HL-60 (cell line): ENCODE results near the gene HLA-DQA2.

Experiments used
- DNase-seq, 2 experiments: peaks; one replicate each; pipeline ENCODE4 v3.0.0-alpha.2; 2010 to 2020; ENCODE audit warnings: low read depth in 1 of 2, low spot score in 1 of 2
- H3K27ac ChIP-seq: fragments of 250-450 bp; sonication (Bioruptor Pico); replicated peaks from 2 replicates; pipeline ENCODE4 v1.5.1; 2020; ENCODE audit warnings: mild to moderate bottlenecking, moderate library complexity
- H3K27me3 ChIP-seq: fragments of 250-450 bp; sonication (Bioruptor Pico); 2 replicates; pipeline ENCODE4 v1.5.1; 2021; ENCODE audit warnings: mild to moderate bottlenecking, moderate library complexity; ENCODE audit not compliant: insufficient read depth, poor library complexity, severe bottlenecking
- H3K4me3 ChIP-seq: replicated peaks from 2 replicates; pipeline ENCODE4 v1.5.1; 2011; ENCODE audit warnings: mild to moderate bottlenecking, control low read depth, low read length; ENCODE audit not compliant: insufficient read depth
- GABPA ChIP-seq: IDR thresholded peaks from 2 replicates; pipeline ENCODE4 v1.6.1; 2012; ENCODE audit warnings: low read depth
- POLR2AphosphoS5 ChIP-seq: IDR thresholded peaks from 2 replicates; pipeline ENCODE4 v1.6.1; 2012; ENCODE audit warnings: low read depth
- SPI1 ChIP-seq: IDR thresholded peaks from 2 replicates; pipeline ENCODE4 v1.6.1; 2012; ENCODE audit warnings: low read depth, mild to moderate bottlenecking, borderline replicate concordance
- TF ChIP-seq, protein P1 (sequence below): IDR thresholded peaks from one replicate; pipeline ENCODE4 v1.5.1; 2011; ENCODE audit warnings: low read length, control low read depth, inconsistent platforms; ENCODE audit not compliant: insufficient read depth
- TF ChIP-seq, protein P2 (sequence below): IDR thresholded peaks from 2 replicates; pipeline ENCODE4 v1.6.1; 2012; ENCODE audit warnings: low read depth; ENCODE audit not compliant: insufficient replicate concordance

Gene HLA-DQA2

DNA sequence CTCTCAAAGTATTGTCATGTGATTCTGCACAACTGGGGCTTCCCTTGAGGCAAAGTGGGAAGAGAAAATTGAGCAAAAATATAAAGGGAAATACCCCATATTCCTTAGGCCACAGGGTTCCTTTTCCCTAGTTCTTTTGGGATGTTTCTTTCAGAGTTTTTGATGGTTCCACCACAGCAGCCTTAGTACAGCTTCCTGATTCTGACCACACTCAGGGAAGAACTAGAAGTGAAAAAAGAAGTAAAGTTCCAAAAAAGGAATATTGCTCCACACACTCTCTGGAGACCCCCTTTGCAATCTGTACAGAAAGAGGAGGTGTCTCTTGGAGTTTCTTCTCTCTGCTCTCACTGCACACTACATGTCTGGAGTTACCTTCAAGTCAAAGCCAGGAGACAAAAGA lies 27.9 kb upstream of the HLA-DQA2 start:
- no peak for DNase-seq
- Histone ChIP-seq H3K27ac (no peak overlapping the region), H3K27me3 (no peaks in the 10 kb centered on the region), H3K4me3 (no peak overlapping the region)
- TF ChIP-seq SPI1, result no peak

DNA sequence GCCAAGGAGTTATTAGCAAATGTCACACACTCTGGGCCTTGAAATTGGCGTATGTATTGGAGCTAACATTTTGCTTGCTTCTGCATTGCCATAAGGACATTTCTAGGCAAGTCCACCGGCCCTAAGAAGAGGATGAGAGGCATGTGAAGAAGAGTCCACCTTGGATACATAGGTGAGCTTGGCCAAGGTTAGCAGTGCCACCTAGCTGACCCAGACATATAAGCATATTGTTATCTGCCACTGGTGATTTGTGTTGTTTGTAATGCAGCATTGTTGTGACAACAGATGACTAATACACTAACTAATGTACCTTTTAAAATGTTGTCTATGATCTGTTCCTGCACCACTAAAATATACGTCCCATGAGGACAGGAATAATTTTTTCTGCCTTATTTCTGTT lies 24.8 kb upstream of the HLA-DQA2 start:
- Histone ChIP-seq H3K4me3 (no peak overlapping the region), H3K27me3 (no peaks in the 10 kb centered on the region), H3K27ac (no peak overlapping the region)
- no peak for DNase-seq
- no peak for TF ChIP-seq GABPA
- TF ChIP-seq SPI1, result no peak
- TF ChIP-seq, protein P1, sequence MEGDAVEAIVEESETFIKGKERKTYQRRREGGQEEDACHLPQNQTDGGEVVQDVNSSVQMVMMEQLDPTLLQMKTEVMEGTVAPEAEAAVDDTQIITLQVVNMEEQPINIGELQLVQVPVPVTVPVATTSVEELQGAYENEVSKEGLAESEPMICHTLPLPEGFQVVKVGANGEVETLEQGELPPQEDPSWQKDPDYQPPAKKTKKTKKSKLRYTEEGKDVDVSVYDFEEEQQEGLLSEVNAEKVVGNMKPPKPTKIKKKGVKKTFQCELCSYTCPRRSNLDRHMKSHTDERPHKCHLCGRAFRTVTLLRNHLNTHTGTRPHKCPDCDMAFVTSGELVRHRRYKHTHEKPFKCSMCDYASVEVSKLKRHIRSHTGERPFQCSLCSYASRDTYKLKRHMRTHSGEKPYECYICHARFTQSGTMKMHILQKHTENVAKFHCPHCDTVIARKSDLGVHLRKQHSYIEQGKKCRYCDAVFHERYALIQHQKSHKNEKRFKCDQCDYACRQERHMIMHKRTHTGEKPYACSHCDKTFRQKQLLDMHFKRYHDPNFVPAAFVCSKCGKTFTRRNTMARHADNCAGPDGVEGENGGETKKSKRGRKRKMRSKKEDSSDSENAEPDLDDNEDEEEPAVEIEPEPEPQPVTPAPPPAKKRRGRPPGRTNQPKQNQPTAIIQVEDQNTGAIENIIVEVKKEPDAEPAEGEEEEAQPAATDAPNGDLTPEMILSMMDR, result no peak
- TF ChIP-seq POLR2AphosphoS5, result no peak
- TF ChIP-seq, protein P2, sequence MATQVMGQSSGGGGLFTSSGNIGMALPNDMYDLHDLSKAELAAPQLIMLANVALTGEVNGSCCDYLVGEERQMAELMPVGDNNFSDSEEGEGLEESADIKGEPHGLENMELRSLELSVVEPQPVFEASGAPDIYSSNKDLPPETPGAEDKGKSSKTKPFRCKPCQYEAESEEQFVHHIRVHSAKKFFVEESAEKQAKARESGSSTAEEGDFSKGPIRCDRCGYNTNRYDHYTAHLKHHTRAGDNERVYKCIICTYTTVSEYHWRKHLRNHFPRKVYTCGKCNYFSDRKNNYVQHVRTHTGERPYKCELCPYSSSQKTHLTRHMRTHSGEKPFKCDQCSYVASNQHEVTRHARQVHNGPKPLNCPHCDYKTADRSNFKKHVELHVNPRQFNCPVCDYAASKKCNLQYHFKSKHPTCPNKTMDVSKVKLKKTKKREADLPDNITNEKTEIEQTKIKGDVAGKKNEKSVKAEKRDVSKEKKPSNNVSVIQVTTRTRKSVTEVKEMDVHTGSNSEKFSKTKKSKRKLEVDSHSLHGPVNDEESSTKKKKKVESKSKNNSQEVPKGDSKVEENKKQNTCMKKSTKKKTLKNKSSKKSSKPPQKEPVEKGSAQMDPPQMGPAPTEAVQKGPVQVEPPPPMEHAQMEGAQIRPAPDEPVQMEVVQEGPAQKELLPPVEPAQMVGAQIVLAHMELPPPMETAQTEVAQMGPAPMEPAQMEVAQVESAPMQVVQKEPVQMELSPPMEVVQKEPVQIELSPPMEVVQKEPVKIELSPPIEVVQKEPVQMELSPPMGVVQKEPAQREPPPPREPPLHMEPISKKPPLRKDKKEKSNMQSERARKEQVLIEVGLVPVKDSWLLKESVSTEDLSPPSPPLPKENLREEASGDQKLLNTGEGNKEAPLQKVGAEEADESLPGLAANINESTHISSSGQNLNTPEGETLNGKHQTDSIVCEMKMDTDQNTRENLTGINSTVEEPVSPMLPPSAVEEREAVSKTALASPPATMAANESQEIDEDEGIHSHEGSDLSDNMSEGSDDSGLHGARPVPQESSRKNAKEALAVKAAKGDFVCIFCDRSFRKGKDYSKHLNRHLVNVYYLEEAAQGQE, result no peak

DNA sequence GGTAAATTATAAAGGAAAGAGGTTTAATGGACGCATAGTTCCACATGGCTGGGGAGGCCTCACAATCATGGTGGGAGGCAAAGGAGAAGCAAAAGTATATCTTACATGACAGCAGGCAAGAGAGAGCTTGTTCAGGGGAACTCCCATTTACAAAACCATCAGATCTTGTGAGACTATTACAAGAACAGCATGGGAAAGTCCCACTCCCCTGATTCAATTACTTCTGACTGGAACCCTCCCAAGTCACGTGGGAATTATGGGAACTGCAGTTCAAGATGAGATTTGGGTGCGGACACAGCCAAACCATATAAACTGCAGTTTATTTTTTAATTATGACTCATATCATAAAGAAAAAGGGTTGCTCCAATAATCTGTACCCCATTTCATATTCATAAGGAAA lies 22.3 kb upstream of the HLA-DQA2 start:
- no peak for DNase-seq
- Histone ChIP-seq H3K27ac (no peak overlapping the region), H3K4me3 (no peak overlapping the region), H3K27me3 (no peaks in the 10 kb centered on the region)
- TF ChIP-seq SPI1 (no peak), GABPA (no peak), POLR2AphosphoS5 (no peak)
- TF ChIP-seq, protein P2, result no peak
- TF ChIP-seq, protein P1, result no peak

DNA sequence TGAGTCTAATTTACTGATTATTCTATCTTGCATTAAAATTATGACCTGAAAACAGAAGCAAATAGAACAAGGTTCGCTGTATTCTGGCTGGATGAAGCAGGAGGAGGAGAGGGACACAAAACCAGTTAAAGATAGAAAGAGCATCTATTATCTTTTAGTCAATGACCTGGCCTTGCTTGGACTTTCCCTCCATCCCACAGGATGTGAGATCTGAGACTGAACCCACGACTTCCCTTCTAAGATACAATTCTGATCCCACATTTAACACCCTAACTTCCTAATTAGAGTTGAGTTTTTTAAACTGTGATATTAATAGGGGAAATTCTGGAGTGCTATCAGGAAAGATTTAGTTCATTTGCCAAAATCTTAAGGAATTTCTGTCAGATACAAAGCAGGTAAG lies 3.1 kb upstream of the HLA-DQA2 start:
- TF ChIP-seq POLR2AphosphoS5 (no peak), GABPA (no peak), SPI1 (no peak)
- TF ChIP-seq, protein P1, result no peak
- TF ChIP-seq, protein P2, result no peak
- Histone ChIP-seq H3K4me3 (no peak overlapping the region), H3K27ac (no peak overlapping the region), H3K27me3 (no peaks in the 10 kb centered on the region)
- no peak for DNase-seq
